ENCODE data around the gene MRPL24. TPM values are rescaled to one million over a fixed set of nuclear protein-coding genes. Genes with fewer than 3 reads are reported as not detected.

MRPL24 gene
- total RNA-seq, 2 experiments from 2014 or later, result 84.2 to 93.6 TPM

- H3K27ac Mint-ChIP-seq, result no peak overlapping the region
- DNase-seq (peak; percentile 74), ATAC-seq (peak; percentile 25)
- CTCF ChIA-PET, result interaction anchor here (1.2 to 13.0 kb wide), 10 partner anchors 11 to 93 kb away, joined by 3 to 271 read pairs (median 10); partner anchors contain the start of genes ISG20L2 and METTL25B
- POLR2A ChIA-PET, result interaction anchor here (1.0 to 2.5 kb wide), 3 partner anchors 10 to 85 kb away, joined by 3 to 12 read pairs (median 7); no protein-coding TSS in a partner anchor
- intact Hi-C loops (cut with micrococcal nuclease), result no loop called here
- no peaks in the 10 kb centered on the region for H3K9me3 Mint-ChIP-seq
- H3K27me3 Mint-ChIP-seq, result peaks cover 22% of the 10 kb centered on the region
- peak overlapping the region; percentile 75 for H3K4me3 Mint-ChIP-seq
- peaks cover 37% of the 10 kb centered on the region for H3K4me1 Mint-ChIP-seq (ENCODE audit: low read depth)
- TF ChIP-seq, protein P1, sequence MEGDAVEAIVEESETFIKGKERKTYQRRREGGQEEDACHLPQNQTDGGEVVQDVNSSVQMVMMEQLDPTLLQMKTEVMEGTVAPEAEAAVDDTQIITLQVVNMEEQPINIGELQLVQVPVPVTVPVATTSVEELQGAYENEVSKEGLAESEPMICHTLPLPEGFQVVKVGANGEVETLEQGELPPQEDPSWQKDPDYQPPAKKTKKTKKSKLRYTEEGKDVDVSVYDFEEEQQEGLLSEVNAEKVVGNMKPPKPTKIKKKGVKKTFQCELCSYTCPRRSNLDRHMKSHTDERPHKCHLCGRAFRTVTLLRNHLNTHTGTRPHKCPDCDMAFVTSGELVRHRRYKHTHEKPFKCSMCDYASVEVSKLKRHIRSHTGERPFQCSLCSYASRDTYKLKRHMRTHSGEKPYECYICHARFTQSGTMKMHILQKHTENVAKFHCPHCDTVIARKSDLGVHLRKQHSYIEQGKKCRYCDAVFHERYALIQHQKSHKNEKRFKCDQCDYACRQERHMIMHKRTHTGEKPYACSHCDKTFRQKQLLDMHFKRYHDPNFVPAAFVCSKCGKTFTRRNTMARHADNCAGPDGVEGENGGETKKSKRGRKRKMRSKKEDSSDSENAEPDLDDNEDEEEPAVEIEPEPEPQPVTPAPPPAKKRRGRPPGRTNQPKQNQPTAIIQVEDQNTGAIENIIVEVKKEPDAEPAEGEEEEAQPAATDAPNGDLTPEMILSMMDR (IDR thresholded peaks at IDR 0.05), result no peak
- H3K36me3 Mint-ChIP-seq (ENCODE audit: low read depth), result no peaks in the 10 kb centered on the region
Measured at GRCh38 chr1:156704930-156705320, 36.0 kb downstream of the MRPL24 start.

GRCh38 chr1:156704166-156704711 lies 36.6 kb downstream of the MRPL24 start:
- CTCF ChIA-PET, result interaction anchor here (0.7 to 13.0 kb wide), 6 partner anchors 12 to 44 kb away, joined by 3 to 271 read pairs (median 25); partner anchors contain the start of genes ISG20L2 and METTL25B
- H3K4me3 Mint-ChIP-seq, result no peak overlapping the region

GRCh38 chr1:156703741-156704140 lies 37.1 kb downstream of the MRPL24 start:
- DNase-seq (no peak), ATAC-seq (no peak)
- H3K27me3 Mint-ChIP-seq, result peaks cover 26% of the 10 kb centered on the region
- H3K9me3 Mint-ChIP-seq, result no peaks in the 10 kb centered on the region
- TF ChIP-seq, protein P1 (IDR thresholded peaks at IDR 0.05), result no peak
- intact Hi-C loops (cut with micrococcal nuclease), result no loop called here
- H3K36me3 Mint-ChIP-seq (ENCODE audit: low read depth), result no peaks in the 10 kb centered on the region
- ChIA-PET POLR2A (interaction anchor here (0.6 kb wide), 1 partner anchor 12 kb away, joined by 3 read pairs; no protein-coding TSS in a partner anchor), CTCF (interaction anchor here (0.7 to 13.0 kb wide), 4 partner anchors 12 to 44 kb away, joined by 3 to 271 read pairs (median 56); partner anchors contain the start of genes ISG20L2 and METTL25B)
- H3K4me3 Mint-ChIP-seq, result no peak overlapping the region
- H3K4me1 Mint-ChIP-seq (ENCODE audit: low read depth), result peaks cover 37% of the 10 kb centered on the region
- H3K27ac Mint-ChIP-seq, result no peak overlapping the region

More at GRCh38 chr1:156704166-156704711, 36.6 kb downstream of the MRPL24 start:
- intact Hi-C loops (cut with micrococcal nuclease), result no loop called here
- Mint-ChIP-seq H3K4me1 (ENCODE audit: low read depth) (peaks cover 37% of the 10 kb centered on the region), H3K27ac (no peak overlapping the region), H3K27me3 (peaks cover 26% of the 10 kb centered on the region), H3K36me3 (ENCODE audit: low read depth) (no peaks in the 10 kb centered on the region), H3K9me3 (no peaks in the 10 kb centered on the region)
- POLR2A ChIA-PET, result interaction anchor here (0.6 to 2.5 kb wide), 3 partner anchors 10 to 13 kb away, joined by 3 to 12 read pairs (median 7); no protein-coding TSS in a partner anchor
- no peak for ATAC-seq
- TF ChIP-seq, protein P1 (IDR thresholded peaks at IDR 0.05), result no peak
- DNase-seq, result no peak

GRCh38 chr1:156703336-156703735 lies 37.6 kb downstream of the MRPL24 start:
- H3K27ac Mint-ChIP-seq, result no peak overlapping the region
- H3K27me3 Mint-ChIP-seq, result peaks cover 26% of the 10 kb centered on the region
- ChIA-PET POLR2A (interaction anchor here (0.6 to 2.1 kb wide), 3 partner anchors 12 to 26 kb away, joined by 3 to 8 read pairs (median 3); no protein-coding TSS in a partner anchor), CTCF (interaction anchor here (0.7 to 13.0 kb wide), 3 partner anchors 12 to 43 kb away, joined by 4 to 271 read pairs (median 108); partner anchors contain the start of genes ISG20L2 and METTL25B)
- no peaks in the 10 kb centered on the region for H3K9me3 Mint-ChIP-seq
- intact Hi-C loops (cut with micrococcal nuclease), result no loop called here
- no peak for DNase-seq
- no peak overlapping the region for H3K4me3 Mint-ChIP-seq
- H3K36me3 Mint-ChIP-seq (ENCODE audit: low read depth), result no peaks in the 10 kb centered on the region
- ATAC-seq, result no peak
- TF ChIP-seq, protein P1 (IDR thresholded peaks at IDR 0.05), result no peak
- peaks cover 37% of the 10 kb centered on the region for H3K4me1 Mint-ChIP-seq (ENCODE audit: low read depth)

Measured in activated CD8-positive, alpha-beta T cell treated with anti-CD3 and anti-CD28 coated beads for 36 hours (primary cell).